CD4-positive, alpha-beta T cell treated with Interleukin-6 for 4 hours (primary cell): ENCODE measurements around the gene MAGEA2.
"Not testable (repeated sequence)": the region's sequence is repeated elsewhere in the genome, so short reads cannot be mapped to it uniquely, and the experiment has no call there.

Experiments
- DNase-seq: peaks from one replicate; pipeline ENCODE4 v3.0.0-alpha.2; 2020; ENCODE audit warnings: mixed read lengths

Gene MAGEA2, protein sequence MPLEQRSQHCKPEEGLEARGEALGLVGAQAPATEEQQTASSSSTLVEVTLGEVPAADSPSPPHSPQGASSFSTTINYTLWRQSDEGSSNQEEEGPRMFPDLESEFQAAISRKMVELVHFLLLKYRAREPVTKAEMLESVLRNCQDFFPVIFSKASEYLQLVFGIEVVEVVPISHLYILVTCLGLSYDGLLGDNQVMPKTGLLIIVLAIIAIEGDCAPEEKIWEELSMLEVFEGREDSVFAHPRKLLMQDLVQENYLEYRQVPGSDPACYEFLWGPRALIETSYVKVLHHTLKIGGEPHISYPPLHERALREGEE

DNA sequence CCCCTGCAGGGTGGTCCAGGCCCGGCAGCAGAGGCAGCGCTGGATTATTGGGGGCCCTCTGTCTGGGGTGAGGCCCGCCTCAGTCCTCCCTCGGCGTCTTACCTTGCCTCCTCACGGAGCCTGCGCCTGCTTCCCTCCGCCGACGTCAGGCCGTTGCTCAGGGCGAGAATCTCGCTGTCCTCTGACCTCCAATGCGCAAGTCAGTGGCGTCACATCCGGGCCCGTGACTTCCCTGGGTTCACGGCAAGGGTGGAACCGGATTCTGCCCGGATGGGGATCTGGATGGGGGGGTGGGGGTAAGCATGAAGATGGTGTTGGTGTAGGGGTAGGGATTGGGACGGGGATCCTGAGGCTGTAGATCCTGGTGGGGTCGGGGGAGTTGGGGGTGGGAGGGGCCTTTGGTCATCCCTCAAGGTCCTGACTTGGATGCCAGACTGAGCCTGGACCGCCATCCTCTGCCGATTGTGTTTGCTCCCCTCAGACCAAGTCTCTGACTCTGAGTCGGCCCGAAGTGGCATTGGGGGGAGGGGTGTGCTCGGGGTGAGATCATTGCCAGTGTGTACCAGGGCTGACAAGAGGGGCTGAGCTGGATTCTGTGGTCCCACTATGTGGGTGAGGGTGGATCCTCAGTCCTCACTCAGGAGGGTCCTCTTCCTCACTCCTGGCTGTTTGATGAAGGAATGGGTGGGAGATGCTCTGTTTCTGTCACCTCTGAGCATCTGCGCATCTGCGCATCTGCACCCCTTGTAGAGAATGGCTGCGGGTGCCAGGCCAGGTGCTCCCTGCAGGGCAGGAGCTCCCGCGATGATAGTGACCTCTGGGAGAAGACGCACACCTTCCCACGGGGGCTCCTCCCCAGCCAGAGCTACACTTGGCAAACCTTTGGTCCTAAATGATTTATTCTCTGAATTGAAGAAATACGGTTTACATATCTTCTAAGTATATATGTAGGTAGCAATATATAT, at the start of gene MAGEA2:
TSS of gene MAGEA2 (minus strand) at position 157 of the 965 bp plus-strand sequence. CDS start 2,479 bp downstream, outside the sequence.
- not testable (repeated sequence) for DNase-seq

DNA sequence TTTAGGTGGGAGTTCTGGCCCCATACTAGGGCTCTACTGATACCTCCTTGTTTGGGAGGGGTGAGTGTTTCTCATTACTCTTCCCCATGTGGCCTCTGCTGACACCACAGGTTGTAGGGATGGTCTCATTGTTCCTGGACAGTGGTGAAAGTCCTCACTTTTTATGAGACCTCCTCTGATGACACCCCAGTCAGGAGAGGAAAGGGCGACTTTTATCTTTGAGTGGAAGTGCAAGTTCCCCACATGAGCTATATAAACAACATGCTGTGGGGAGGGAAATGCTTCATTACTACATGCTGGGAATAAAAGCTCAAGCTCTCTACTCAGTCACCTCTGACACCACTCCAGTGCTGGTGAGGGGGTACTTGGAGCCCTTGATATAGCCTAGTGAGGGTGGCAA, 45.3 kb upstream of the MAGEA2 start:
- DNase-seq = no peak

DNA sequence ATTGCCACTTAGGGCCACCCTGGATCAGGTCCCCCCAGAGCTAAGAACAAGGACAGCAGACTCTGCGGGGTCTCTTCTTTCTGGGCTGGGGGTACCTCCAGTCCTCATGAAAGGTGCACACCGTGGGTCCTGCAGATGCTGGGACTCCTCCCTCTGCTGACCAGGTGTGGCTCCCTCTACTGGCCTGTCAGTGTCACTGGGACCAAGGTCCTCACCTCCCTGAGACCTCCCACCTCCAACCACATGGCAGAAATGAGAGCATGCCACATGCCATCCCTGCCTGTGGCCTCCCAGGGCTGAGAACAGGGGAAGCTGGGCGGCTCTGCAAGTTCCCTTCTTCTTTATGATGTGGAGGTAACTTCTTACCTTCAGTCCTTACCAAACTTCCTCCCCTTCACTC, 33.4 kb upstream of the MAGEA2 start:
- not testable (repeated sequence) for DNase-seq

DNA sequence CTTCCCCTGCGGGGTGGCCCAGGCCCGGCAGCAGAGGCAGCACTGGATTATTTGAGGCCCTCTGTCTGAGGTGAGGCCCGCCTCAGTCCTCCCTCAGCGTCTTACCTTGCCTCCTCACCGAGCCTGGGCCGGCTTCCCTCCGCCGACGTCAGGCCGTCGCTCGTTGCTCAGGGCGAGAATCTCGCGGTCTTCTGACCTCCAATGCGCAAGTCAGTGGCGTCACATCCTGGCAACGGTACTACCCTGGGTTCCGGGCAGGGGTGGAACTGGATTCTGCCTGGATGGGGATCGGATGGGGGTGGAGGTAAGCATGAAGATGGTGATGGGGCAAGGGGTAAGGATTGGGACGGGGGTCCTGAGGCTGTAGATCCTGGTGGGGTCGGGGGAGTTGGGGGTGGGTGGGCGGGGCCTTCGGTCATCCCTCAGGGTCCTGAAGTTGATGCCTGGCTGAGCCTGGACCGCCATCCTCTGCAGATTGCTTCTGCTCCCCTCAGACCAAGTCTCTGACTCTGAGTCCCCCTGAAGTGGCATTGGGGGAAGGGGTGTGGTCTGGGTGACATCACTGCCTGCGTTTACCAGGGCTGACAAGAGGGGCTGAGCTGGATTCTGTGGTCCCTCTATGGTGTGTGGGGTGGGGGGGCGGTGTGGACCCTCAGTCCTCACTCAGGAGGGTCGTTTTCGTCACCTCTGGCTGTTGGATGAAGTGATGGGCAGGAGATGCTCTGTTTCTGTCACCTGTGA, 16.1 kb upstream of the MAGEA2 start, which contains the start of gene MAGEA6:
TSS of gene MAGEA6 (minus strand) at position 141 of the 741 bp plus-strand sequence. CDS start 2,039 bp downstream, outside the sequence.
- not testable (repeated sequence) for DNase-seq

DNA sequence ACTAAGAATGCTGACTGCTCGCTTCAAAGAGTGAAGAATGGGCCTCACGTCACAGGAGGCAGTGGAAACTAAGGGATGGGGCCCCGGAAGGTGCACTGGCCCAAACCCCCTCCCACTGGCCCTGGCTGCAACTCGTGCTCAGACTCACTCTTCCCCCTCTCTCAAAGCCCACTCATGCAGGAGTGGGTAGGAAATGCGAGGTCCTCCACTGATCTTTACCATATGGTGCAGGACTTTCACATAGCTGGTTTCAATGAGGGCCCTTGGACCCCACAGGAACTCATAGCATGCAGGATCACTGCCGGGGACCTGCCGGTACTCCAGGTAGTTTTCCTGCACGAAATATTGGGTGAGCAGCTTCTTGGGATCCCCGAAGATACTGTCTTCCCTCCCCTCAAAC, 12.9 kb upstream of the MAGEA2 start:
- not testable (repeated sequence) for DNase-seq

DNA sequence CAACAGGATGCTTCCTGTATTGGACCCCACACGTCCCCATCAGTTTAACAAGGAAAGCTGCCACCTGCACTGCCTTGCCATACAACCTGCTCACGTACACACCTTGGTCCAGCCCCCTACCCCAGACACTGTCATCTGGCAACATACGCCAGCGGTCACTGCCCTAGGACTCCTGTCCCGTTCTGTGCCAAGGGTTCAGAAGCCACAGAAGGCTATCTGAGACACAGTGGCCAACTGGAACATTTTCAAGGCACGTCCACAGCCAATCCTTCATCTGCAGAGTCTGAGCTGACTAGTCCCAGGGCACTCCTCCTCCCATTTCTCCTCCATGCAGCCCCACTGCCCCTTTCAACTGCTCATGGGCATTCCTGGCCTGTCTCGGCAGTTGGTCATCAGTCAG, 7.9 kb upstream of the MAGEA2 start:
- DNase-seq = not testable (repeated sequence)

DNA sequence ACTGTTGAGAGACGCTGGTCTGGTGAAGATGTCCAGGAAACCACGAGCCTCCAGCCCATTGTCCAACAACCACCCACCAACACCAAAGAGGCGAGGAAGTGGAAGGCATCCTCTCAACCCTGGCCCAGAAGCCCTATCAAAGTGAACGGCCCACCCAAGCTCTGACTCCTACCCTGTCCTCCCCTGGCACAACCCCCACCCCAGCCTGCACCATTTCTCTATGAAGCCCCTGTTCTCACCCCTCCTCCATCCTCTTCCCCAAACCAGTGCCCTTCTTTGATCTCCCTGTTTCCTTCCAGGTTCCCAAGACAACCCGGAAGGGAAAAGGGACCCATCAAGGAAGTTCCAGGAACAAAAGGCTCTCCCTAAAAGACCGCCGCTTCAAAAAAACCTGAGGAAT, 5.9 kb upstream of the MAGEA2 start:
- not testable (repeated sequence) for DNase-seq

DNA sequence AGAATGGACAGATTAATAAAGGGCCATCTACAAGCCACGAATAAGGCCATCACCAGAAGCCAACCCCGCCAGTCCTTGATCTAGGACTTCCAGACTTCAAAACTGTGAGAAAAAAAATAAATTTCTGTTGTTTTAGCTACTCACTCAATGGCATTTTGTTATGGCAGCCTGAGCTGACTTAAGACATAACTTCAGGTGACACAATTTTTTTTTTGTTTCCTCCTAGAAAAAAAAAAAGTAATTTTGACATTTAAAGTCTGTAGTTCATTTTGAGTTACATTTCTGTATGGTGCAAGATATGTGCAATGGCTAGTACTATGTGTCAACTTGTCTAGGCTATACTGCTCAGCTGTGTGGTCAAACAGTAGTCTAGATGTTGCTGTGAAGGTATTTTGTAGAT, 5.3 kb upstream of the MAGEA2 start, which contains the start of gene CSAG3:
TSS of gene CSAG3 (plus strand) at position 301 of the 400 bp plus-strand sequence.
- DNase-seq = not testable (repeated sequence)

DNA sequence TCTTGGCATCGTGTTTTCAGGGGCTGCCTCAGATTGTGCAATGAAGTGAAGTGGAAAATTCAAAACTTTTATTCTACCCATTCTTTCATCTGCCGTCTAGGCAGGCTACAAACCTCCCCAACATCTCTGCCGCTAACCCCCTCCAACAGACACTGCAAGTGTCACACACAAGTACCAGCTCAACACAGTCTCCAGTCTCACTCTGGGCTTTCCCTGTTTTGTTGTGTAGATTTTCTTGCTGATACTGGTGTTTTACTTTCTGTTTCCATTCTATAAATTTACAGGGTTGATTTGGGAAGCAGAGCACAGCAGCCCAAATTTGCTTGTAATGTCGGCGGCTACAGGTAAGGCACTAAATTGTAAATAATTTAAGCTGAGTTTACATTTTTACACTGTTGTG, 1.2 kb upstream of the MAGEA2 start:
- not testable (repeated sequence) for DNase-seq

DNA sequence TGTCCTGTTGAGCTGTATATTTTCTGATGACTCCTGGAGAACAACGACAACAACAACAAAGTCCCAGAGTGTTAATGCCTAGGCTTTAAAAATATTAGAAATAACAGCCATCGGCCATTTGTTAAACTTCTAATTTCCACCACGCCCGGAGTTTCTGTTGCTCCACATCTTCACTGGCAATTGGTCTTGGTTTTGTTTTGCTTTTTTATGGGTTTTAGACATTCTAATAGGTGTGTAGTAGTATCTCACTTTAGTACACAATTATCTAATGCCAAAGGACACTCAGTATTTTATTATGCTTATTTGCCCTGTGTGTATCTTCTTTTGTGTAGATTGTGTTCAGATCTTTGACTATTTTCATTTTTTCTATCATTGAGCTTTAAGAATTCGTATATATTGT, 15.1 kb downstream of the MAGEA2 start:
- no peak for DNase-seq

DNA sequence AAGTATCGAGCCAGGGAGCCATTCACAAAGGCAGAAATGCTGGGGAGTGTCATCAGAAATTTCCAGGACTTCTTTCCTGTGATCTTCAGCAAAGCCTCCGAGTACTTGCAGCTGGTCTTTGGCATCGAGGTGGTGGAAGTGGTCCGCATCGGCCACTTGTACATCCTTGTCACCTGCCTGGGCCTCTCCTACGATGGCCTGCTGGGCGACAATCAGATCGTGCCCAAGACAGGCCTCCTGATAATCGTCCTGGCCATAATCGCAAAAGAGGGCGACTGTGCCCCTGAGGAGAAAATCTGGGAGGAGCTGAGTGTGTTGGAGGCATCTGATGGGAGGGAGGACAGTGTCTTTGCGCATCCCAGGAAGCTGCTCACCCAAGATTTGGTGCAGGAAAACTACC, 17.1 kb downstream of the MAGEA2 start:
- not testable (repeated sequence) for DNase-seq

DNA sequence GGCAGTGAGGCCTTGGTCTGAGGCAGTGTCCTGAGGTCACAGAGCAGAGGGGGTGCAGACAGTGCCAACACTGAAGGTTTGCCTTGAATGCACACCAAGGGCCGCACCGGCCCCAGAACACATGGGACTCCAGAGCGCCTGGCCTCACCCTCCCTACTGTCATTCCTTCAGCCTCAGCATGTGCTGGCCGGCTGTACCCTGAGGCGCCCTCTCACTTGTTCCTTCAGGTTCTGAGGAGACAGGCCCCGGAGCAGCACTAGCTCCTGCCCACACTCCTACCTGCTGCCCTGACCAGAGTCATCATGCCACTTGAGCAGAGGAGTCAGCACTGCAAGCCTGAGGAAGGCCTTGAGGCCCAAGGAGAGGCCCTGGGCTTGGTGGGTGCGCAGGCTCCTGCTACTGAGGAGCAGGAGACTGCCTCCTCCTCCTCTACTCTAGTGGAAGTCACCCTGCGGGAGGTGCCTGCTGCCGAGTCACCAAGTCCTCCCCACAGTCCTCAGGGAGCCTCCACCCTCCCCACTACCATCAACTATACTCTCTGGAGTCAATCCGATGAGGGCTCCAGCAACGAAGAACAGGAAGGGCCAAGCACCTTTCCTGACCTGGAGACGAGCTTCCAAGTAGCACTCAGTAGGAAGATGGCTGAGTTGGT, 17.7 kb downstream of the MAGEA2 start:
- DNase-seq = no peak

DNA sequence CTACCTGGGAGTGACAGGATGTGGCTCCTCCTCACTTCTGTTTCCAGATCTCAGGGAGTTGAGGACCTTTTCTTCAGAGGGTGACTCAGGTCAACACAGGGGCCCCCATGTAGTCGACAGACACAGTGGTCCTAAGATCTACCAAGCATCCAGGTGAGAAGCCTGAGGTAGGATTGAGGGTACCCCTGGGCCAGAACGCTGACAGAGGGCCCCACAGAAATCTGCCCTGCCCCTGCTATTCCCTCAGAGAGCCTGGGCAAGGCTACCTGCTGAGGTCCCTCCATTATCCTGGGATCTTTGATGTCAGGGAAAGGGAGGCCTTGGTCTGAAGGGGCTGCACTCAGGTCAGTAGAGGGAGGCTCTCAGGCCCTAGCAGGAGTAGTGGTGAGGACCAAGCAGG, 18.5 kb downstream of the MAGEA2 start:
- DNase-seq = no peak

DNA sequence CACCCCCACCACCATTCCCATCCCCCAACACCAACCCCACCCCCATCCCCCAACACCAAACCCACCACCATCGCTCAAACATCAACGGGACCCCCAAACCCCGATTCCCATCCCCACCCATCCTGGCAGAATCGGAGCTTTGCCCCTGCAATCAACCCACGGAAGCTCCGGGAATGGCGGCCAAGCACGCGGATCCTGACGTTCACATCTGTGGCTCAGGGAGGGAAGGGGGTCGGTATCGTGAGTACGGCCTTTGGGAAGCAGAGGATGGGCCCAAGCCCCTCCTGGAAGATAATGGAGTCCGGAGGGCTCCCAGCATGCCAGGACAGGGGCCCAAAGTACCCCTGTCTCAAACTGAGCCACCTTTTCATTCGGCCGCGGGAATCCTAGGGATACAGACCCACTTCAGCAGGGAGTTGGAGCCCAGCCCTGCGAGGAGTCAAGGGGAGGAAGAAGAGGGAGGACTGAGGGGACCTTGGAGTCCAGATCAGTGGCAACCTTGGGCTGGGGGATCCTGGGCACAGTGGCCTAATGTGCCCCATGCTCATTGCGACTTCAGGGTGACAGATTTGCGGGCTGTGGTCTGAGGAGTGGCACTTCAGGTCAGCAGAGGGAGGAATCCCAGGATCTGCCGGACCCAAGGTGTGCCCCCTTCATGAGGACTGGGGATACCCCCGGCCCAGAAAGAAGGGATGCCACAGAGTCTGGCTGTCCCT, 19.3 kb downstream of the MAGEA2 start:
- not testable (repeated sequence) for DNase-seq

DNA sequence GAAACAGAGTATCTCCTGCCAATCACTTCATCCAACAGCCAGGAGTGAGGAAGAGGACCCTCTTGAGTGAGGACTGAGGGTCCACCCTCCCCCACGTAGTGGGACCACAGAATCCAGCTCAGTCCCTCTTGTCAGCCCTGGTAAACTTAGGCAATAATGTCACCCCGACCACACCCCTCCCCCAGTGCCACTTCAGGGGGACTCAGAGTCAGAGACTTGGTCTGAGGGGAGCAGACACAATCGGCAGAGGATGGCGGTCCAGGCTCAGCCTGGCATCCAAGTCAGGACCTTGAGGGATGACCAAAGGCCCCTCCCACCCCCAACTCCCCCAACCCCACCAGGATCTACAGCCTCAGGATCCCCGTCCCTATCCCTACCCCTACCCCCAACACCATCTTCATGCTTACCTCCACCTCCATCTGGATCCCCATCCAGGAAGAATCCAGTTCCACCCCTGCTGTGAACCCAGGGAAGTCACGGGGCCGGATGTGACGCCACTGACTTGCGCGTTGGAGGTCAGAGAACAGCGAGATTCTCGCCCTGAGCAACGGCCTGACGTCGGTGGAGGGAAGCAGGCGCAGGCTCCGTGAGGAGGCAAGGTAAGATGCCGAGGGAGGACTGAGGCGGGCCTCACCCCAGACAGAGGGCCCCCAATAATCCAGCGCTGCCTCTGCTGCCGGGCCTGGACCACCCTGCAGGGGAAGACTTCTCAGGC, 20.2 kb downstream of the MAGEA2 start, which contains the start of the genes CSAG1 and MAGEA12:
TSS of gene CSAG1 (minus strand) at position 461 of the 715 bp plus-strand sequence. CDS start 1,261 bp downstream, outside the sequence.
TSS of gene MAGEA12 (plus strand) at position 497 of the 715 bp plus-strand sequence. CDS start 2,405 bp downstream, outside the sequence.
- no peak for DNase-seq

DNA sequence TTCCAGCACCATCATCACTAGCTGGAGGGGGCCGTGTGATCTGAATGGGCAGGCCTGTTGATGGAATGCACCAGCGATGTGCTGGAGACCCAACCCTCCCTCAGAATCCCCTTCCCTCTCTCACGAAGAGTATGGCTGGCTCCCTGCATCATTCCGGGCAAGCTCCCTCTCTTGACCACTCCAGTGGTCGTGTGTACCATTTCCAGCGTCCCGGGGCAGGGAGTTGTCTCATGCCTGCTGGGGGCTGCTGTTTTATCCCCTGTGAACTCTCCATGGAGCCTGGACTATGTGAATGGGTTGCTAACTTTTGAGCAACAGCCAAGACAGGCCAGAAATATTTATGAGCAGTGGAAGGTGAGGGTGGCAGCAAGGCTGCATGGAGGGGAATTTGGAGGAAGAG, 28.2 kb downstream of the MAGEA2 start:
- no peak for DNase-seq

DNA sequence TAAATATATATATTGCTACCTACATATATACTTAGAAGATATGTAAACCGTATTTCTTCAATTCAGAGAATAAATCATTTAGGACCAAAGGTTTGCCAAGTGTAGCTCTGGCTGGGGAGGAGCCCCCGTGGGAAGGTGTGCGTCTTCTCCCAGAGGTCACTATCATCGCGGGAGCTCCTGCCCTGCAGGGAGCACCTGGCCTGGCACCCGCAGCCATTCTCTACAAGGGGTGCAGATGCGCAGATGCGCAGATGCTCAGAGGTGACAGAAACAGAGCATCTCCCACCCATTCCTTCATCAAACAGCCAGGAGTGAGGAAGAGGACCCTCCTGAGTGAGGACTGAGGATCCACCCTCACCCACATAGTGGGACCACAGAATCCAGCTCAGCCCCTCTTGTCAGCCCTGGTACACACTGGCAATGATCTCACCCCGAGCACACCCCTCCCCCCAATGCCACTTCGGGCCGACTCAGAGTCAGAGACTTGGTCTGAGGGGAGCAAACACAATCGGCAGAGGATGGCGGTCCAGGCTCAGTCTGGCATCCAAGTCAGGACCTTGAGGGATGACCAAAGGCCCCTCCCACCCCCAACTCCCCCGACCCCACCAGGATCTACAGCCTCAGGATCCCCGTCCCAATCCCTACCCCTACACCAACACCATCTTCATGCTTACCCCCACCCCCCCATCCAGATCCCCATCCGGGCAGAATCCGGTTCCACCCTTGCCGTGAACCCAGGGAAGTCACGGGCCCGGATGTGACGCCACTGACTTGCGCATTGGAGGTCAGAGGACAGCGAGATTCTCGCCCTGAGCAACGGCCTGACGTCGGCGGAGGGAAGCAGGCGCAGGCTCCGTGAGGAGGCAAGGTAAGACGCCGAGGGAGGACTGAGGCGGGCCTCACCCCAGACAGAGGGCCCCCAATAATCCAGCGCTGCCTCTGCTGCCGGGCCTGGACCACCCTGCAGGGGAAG, 39.5 kb downstream of the MAGEA2 start, which contains the start of gene MAGEA2B:
TSS of gene MAGEA2B (plus strand) at position 814 of the 973 bp plus-strand sequence. CDS start 2,479 bp downstream, outside the sequence.
- not testable (repeated sequence) for DNase-seq

DNA sequence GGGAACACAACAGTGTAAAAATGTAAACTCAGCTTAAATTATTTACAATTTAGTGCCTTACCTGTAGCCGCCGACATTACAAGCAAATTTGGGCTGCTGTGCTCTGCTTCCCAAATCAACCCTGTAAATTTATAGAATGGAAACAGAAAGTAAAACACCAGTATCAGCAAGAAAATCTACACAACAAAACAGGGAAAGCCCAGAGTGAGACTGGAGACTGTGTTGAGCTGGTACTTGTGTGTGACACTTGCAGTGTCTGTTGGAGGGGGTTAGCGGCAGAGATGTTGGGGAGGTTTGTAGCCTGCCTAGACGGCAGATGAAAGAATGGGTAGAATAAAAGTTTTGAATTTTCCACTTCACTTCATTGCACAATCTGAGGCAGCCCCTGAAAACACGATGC, 40.4 kb downstream of the MAGEA2 start:
- not testable (repeated sequence) for DNase-seq

DNA sequence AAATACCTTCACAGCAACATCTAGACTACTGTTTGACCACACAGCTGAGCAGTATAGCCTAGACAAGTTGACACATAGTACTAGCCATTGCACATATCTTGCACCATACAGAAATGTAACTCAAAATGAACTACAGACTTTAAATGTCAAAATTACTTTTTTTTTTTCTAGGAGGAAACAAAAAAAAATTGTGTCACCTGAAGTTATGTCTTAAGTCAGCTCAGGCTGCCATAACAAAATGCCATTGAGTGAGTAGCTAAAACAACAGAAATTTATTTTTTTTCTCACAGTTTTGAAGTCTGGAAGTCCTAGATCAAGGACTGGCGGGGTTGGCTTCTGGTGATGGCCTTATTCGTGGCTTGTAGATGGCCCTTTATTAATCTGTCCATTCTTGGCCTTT, 44.5 kb downstream of the MAGEA2 start, which contains the start of gene CSAG2:
TSS of gene CSAG2 (minus strand) at position 101 of the 400 bp plus-strand sequence. CDS start 161 bp downstream, outside the sequence.
- DNase-seq = not testable (repeated sequence)
